GM21737 (cell line): ENCODE measurements around the gene SLC2A9.

Experiments
- ATAC-seq: cut with Tn5 transposase; IDR thresholded peaks from one replicate; pipeline ENCODE4 v1.9.1; 2021; ENCODE audit warnings: mild to moderate bottlenecking, moderate library complexity; ENCODE audit not compliant: unreplicated experiment

The SLC2A9 gene

GRCh38 chr4:9899306-9900055 is 121.8 kb downstream of the SLC2A9 start:
- ATAC-seq: no peak

DNA sequence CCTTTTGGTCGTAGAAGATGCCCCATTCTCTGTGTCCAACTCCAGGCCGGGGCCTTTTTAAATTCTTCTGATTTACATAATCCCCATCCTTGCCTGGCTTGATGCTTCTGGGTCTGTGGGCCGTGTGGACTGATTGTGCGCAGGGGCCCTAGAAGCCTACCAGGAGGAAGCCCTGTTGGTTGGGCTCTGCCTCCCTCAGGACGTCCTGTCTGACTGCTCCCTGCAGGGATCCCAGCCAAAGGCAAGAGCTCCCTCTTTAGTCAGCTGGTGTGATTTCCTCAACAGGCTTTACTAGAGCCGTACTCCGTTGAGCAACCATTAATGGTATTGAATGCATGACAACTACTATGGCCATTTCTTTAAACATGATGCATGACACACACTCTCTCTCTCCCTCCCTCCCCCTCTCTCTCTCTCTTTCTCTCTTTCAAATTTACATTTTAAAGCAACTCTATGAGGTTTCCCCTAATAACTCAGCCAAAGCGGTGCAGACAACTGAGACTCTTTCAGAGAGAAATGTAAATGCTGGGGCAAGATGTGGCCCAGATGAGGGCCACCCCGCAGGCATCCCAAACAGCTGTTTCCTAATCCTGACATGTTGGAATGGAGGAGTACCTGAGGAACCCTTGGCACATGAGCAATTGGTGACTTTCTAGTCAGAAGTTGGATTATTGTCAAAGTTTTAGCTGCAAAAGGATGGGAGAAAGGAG is 122.5 kb downstream of the SLC2A9 start:
- no peak for ATAC-seq

- ATAC-seq: no peak
These were observed 126.0 kb downstream of the SLC2A9 start for GRCh38 chr4:9895333-9895705.

- no peak for ATAC-seq
These were observed 126.5 kb downstream of the SLC2A9 start for GRCh38 chr4:9894644-9895332.

GRCh38 chr4:9893329-9894108 is 127.8 kb downstream of the SLC2A9 start:
- ATAC-seq: no peak

DNA sequence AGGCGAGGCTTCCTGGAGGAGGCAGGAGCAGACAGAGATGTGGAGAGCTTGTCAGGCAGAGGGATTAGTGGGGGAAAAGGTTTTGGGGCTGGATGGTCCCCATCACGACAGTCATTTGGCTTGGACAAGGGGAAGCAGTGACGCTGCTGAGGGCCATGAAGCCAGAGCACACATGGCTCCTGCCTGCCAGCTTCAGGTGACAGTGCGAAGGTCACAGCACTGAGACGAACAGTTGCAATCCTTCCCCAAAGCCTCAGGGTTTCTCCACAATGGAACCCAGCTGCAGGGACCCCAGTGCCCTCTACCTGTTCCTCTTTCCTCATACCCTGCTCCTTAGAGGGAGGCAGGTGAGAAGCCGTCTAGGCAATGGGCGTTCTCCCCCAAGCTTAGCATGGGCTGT is 129.6 kb downstream of the SLC2A9 start:
- ATAC-seq: no peak

DNA sequence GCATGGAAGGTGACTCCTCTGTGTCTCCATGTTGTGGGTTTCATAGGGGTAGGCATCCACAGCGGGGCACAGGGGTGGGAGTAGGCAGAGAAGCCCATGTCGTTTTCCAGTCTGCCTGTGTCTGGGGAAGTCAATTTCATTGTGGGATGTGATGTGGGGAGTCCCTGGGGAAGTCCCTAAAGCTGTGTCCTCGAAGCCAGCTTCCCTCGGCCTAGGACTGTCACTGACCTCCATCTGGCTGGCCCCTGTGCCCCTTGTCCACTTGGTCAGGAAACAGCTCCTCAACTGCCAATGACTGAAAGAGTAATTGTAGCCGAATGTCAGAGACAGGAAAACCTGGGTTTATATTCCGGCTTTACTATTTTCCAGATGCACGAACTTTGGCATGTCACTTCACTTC is 130.2 kb downstream of the SLC2A9 start:
- ATAC-seq: no peak

GRCh38 chr4:9889306-9889705 is 132.0 kb downstream of the SLC2A9 start:
- ATAC-seq: no peak

DNA sequence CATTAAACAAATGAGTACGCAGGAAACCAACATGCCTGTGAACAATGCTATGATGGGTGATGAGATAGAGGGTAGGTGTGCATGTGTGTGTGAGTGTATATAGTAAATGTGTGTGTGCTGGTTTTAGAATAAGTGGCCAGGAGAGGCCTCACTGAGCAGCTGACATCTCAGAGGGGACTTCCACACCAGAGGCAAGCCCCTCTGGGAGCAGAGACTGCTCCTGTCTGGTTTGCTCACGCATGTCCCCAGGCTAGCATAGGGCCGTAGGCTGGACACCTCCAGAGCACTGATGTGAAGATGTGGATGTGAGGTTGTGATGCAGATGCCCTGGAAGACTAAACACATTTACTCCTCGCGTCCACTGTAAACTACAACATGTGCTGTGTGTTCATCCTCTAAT is 135.3 kb downstream of the SLC2A9 start:
- no peak for ATAC-seq

- no peak for ATAC-seq
These were observed 140.7 kb downstream of the SLC2A9 start for GRCh38 chr4:9880406-9881197.

DNA sequence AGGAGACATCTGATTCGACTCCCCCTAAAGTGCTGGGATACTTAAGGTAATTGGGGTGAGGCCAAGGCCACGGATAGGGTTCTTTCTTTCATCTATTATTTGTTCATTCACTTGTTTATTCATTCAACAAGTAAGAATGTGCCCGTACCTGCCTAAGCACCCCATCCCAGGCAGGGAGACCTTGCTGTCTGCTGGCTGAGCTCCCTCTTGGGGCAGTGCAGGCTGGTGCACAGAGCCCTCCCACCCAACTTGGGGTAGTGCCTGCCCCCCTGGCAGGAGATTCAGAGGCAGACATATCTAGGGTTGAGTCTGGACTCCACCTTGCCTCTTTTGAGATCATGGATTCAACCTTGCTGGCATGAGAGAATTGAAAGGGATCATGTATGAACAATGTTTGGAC is 144.2 kb downstream of the SLC2A9 start:
- ATAC-seq: no peak

DNA sequence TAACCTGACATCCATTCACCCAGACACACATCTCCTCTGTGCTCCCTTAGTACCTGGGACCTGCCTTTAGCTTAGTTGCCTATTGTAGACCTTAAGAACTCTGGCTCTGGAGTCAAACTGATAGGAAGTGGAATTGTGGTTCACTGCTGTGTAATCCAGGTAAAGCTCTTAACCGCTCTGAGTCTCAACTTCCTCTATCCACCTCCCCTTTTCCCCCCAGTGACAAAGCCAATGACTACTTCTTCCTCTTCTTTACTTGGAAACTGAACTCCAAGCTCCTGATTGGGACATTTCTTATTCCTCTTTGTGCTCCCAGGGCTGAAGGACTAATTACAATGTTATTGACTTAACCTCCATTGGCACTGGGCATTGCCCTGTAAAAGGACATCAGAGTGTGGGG is 145.8 kb downstream of the SLC2A9 start:
- ATAC-seq: no peak

GRCh38 chr4:9874385-9874784 is 146.9 kb downstream of the SLC2A9 start:
- no peak for ATAC-seq

GRCh38 chr4:9870165-9870790 is 151.0 kb downstream of the SLC2A9 start:
- ATAC-seq: no peak

DNA sequence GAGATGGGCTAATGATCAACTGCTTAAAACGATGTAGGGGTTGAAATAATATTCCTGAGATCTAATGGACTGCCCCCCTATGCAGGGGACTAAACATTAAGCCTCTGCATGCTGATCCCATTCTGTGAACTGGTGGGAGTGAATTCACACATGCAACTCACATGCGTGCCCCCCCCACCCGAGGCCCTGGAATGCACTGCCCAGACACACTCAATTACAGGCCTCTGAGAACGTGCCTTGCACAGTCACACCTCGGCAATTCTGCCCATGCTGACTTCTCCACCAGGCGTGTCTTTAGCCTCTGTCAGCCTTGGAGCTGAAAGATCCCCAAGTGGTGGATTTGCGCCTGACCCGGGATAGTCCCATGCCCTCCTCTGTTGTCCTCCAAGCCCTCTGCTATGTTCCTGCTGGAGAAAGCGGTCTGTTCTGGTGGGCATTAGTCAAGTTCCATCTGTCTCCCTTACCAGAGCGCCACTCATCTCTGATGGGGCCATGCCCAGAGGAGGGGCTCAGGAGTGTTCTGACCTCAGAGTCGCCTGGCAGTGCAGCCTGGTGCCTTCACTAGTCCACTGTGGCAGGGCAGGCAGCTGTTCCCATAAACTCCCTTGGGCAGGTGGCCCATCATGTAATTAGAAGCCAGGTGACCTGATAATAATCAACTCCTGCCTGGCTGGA is 153.4 kb downstream of the SLC2A9 start:
- no peak for ATAC-seq

GRCh38 chr4:9866931-9867330 is 154.4 kb downstream of the SLC2A9 start:
- ATAC-seq: no peak

DNA sequence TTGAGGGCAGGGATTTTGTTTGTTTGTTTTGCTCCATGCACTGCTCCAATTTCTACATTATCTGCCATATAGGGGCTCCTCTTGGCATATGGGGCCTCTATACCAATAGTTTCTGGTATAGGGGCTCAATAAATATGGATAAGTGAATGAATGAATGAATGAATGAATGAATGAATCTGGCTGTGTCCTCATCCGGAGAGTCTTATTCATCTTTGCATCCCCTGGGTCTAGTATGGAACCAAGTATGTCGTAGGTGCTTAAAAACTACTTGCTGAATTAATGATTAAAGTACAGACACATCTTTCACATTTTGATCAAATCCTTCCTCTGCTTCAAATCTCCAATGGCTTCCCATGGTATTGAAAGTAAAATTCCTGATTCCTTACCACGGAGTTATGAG is 159.7 kb downstream of the SLC2A9 start:
- no peak for ATAC-seq

DNA sequence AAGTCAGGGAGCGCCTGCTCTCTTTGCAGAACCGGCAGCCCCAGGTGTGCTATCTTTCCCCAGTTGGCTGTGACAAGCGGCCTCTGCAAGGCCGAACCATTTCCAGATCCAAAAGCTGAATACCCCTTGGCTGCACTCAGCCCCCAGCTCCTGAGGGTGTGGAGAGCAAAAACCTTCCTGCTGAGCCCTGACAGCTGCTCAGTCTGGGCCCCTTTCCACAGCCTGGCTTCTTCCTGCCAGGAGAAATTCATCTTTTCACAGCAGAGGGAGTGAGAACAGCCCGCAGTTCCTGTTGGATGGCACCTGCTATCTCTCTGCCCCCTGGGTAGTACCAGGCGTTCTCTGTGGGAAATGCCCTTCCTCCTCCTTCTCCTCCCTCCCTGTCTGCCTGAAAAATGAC is 161.5 kb downstream of the SLC2A9 start:
- no peak for ATAC-seq

GRCh38 chr4:9849538-9849920 is 171.8 kb downstream of the SLC2A9 start:
- no peak for ATAC-seq
